ENCODE data around the gene EOLA2. TPM values are rescaled to one million over a fixed set of nuclear protein-coding genes. Genes with fewer than 3 reads are reported as not detected.

Gene EOLA2
- total and polyA plus RNA-seq, 9 of the 15 experiments (the other 6 are each of a cell fraction or from before 2014, with no cell fraction given): 27.7 to 61.5 (median 44.3) TPM

- no TSS peak for BruUV-seq (replicated peaks)
- H3K9ac ChIP-seq (ENCODE audit: insufficient read depth in 1 of 2, low read depth in 2 of 2, low read length in 2 of 2): no peak overlapping the region
Measured at GRCh38 chrX:149898554-149898953, 39.7 kb downstream of the EOLA2 start.

More at GRCh38 chrX:149898554-149898953, 39.7 kb downstream of the EOLA2 start:
- TF ChIP-seq ZFX (CRISPR knock-in tag; IDR thresholded peaks at IDR 0.05) (no peak), DMBX1 (CRISPR knock-in tag; IDR thresholded peaks at IDR 0.05; ENCODE audit: borderline replicate concordance) (no peak), RBFOX2 (IDR thresholded peaks at IDR 0.05; ENCODE audit: low read depth, low read length) (no peak), ZNF384 (IDR thresholded peaks at IDR 0.05; ENCODE audit: low read depth, low read length) (no peak), NFE2L1 (tag; IDR thresholded peaks at IDR 0.05; ENCODE audit: borderline replicate concordance, low read depth) (no peak), ZNF561 (CRISPR knock-in tag; conservative IDR thresholded peaks at IDR 0.05) (no peak), NFXL1 (CRISPR knock-in tag; IDR thresholded peaks at IDR 0.05) (no peak), MAZ (CRISPR knock-in tag; conservative IDR thresholded peaks at IDR 0.05 in 1 of 2, IDR thresholded peaks at IDR 0.05 in 1 of 2) (no peak), DPF2 (IDR thresholded peaks at IDR 0.05) (no peak), GTF2A2 (tag; IDR thresholded peaks at IDR 0.05) (no peak), ZNF133 (CRISPR knock-in tag; IDR thresholded peaks at IDR 0.05) (no peak), ZNF668 (CRISPR knock-in tag; IDR thresholded peaks at IDR 0.05) (no peak), KDM2B (CRISPR knock-in tag; IDR thresholded peaks at IDR 0.05) (no peak), MCM5 (IDR thresholded peaks at IDR 0.05; ENCODE audit: low read depth) (no peak), ZNF197 (CRISPR knock-in tag; IDR thresholded peaks at IDR 0.05; ENCODE audit: low read depth) (no peak)
- TF ChIP-seq, protein P1, sequence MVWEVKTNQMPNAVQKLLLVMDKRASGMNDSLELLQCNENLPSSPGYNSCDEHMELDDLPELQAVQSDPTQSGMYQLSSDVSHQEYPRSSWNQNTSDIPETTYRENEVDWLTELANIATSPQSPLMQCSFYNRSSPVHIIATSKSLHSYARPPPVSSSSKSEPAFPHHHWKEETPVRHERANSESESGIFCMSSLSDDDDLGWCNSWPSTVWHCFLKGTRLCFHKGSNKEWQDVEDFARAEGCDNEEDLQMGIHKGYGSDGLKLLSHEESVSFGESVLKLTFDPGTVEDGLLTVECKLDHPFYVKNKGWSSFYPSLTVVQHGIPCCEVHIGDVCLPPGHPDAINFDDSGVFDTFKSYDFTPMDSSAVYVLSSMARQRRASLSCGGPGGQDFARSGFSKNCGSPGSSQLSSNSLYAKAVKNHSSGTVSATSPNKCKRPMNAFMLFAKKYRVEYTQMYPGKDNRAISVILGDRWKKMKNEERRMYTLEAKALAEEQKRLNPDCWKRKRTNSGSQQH (CRISPR knock-in tag; IDR thresholded peaks at IDR 0.05): no peak
- in situ Hi-C loops (cut with MboI) (no loop called here), intact Hi-C loops (cut with micrococcal nuclease) (loop anchor here (5.0 kb wide), 1 partner anchor 39 kb away; the partner anchor contains the start of gene EOLA2)
- H3K9me1 ChIP-seq (ENCODE audit: control insufficient read depth, insufficient read depth, low read length): no peaks in the 10 kb centered on the region
- POLR2A ChIA-PET: no interaction called here
- CTCF ChIA-PET (ENCODE audit: low intra/inter-chr PET ratio): no interaction called here
- H2AFZ ChIP-seq (ENCODE audit: low read depth, low read length): 0 out of 2 replicates have a peak overlapping the region, but pooled peaks have one; percentile 50
- ATAC-seq: no peak; the same call in 2 of the 3 replicates
- no peak for FAIRE-seq
- peaks cover 0 to 2% of the 10 kb centered on the region in 2 experiments; a peak in 2 of 5 replicates for H3K4me1 ChIP-seq (replicated peaks in 1 of 2; ENCODE audit: control insufficient read depth in 2 of 2, insufficient read depth in 2 of 2, low read length in 2 of 2)
- no peak overlapping the region for H3K27ac ChIP-seq (ENCODE audit: extremely low read depth, low read depth, low read length)
- H3K27me3 ChIP-seq (ENCODE audit: control insufficient read depth in 2 of 2, insufficient read depth in 2 of 2, low read length in 2 of 2): no peaks in the 10 kb centered on the region
- H3K9me3 ChIP-seq (replicated peaks; ENCODE audit: control insufficient read depth, insufficient read depth, low read depth, low read length): 0 out of 2 replicates have a peak, but pooled peaks cover 2% of the 10 kb centered on the region
- WGBS (ENCODE audit: insufficient coverage, low coverage, missing lambda C conversion rate): 29% methylated on average over 1 of the region's 1 CpG
- no peaks in the 10 kb centered on the region for H4K20me1 ChIP-seq (replicated peaks; ENCODE audit: control insufficient read depth, insufficient read depth, low read length)
- no peak for DNase-seq (ENCODE audit: extremely low read depth in 1 of 4, low spot score in 3 of 4)
- no peaks in the 10 kb centered on the region for H3K79me2 ChIP-seq (ENCODE audit: control insufficient read depth, insufficient read depth, low read length)
- H3K4me2 ChIP-seq (ENCODE audit: insufficient read depth, low read length): no peak overlapping the region
- H3K36me3 ChIP-seq (ENCODE audit: control insufficient read depth, insufficient read depth, low read length): no peaks in the 10 kb centered on the region
- H3K4me3 ChIP-seq: no peak overlapping the region

All from K562 (cell line).